Measurements from ENCODE around the gene HOXB5. TPM values are rescaled to one million over a fixed set of nuclear protein-coding genes. Genes with fewer than 3 reads are reported as not detected.
A peak's percentile ranks its signal among the peaks of the same experiment; 100 is the strongest.

Gene HOXB5
- total RNA-seq, 1 experiment from 2014 or later: 0.95 TPM

DNA sequence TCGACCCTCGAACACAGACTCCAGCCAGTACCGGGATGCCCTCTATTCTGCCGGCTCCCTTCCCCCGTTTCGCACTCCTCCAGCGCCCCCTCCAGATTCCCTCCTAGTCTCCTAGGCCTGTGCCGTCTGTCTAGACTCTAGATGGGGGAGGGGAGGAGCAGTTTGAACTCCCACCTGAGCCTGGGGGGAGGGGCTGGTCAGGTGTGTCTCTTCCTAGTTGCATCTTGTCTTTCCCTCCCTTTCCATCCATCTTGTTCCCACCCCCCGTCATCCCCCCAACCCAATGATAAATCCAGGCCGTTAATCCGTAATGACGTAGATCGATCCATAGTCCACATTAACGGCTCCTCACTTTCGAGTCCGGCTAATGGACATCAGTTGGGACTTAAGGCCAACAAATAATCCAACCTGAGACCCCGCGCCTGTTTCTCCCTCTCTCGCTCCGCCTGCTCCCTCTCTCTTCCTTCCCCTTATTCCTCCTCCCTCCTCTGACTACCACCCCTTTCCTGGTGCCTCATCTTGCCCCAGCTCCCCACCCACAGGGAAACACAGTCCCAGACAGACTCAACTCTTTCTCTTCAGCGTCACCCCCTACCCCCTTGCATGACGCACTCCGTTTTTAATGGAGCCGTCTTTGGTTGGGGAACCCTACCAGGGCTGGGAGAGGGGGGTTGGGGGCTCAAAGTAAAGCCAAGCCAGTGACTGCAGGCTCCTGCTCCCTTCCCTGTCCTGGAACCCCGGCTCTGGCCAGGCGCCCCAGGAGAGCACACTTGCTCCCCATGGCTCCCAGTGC, 3.4 kb upstream of the HOXB5 start:
- no peak overlapping the region for H2AFZ ChIP-seq (ENCODE audit: low read length)
- H3K27ac ChIP-seq (ENCODE audit: low read length): no peak overlapping the region
- no peaks in the 10 kb centered on the region for H3F3A ChIP-seq (ENCODE audit: low read length, unreplicated experiment)
- H3K9ac ChIP-seq (ENCODE audit: low read length): peak overlapping the region; percentile 57
- H3K27me3 ChIP-seq (ENCODE audit: low read length): no peaks in the 10 kb centered on the region
- H3K4me3 ChIP-seq (ENCODE audit: low read length): peak overlapping the region; percentile 75
- H4K20me1 ChIP-seq (ENCODE audit: low read length): peaks cover 29% of the 10 kb centered on the region
- no peaks in the 10 kb centered on the region for H3K36me3 ChIP-seq (ENCODE audit: low read depth, low read length)
- no peak for ATAC-seq
- DNase-seq: no peak
- H3K9me3 ChIP-seq (ENCODE audit: low read length): no peaks in the 10 kb centered on the region
- POLR2A ChIA-PET (ENCODE audit: unreplicated experiment): no interaction called here
- H3K9me2 ChIP-seq (replicated peaks; ENCODE audit: low read length): no peaks in the 10 kb centered on the region
- peak overlapping the region; percentile 92 for H3K4me2 ChIP-seq (ENCODE audit: low read length)
- TF ChIP-seq EZH2 (IDR thresholded peaks at IDR 0.05; ENCODE audit: low read length, unreplicated experiment) (no peak), EZH2phosphoT487 (IDR thresholded peaks at IDR 0.05; ENCODE audit: borderline replicate concordance, low read length) (no peak)
- TF ChIP-seq, protein P1, sequence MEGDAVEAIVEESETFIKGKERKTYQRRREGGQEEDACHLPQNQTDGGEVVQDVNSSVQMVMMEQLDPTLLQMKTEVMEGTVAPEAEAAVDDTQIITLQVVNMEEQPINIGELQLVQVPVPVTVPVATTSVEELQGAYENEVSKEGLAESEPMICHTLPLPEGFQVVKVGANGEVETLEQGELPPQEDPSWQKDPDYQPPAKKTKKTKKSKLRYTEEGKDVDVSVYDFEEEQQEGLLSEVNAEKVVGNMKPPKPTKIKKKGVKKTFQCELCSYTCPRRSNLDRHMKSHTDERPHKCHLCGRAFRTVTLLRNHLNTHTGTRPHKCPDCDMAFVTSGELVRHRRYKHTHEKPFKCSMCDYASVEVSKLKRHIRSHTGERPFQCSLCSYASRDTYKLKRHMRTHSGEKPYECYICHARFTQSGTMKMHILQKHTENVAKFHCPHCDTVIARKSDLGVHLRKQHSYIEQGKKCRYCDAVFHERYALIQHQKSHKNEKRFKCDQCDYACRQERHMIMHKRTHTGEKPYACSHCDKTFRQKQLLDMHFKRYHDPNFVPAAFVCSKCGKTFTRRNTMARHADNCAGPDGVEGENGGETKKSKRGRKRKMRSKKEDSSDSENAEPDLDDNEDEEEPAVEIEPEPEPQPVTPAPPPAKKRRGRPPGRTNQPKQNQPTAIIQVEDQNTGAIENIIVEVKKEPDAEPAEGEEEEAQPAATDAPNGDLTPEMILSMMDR (conservative IDR thresholded peaks at IDR 0.05; ENCODE audit: low read depth, low read length): no peak
- CTCF ChIA-PET: no interaction called here
- no TSS peak for BruUV-seq (replicated peaks)
- peaks cover 54% of the 10 kb centered on the region for H3K79me2 ChIP-seq (ENCODE audit: low read length)
- intact Hi-C loops (cut with micrococcal nuclease): no loop called here
- H3K4me1 ChIP-seq (ENCODE audit: insufficient read depth, low read length): peaks cover 27% of the 10 kb centered on the region

DNA sequence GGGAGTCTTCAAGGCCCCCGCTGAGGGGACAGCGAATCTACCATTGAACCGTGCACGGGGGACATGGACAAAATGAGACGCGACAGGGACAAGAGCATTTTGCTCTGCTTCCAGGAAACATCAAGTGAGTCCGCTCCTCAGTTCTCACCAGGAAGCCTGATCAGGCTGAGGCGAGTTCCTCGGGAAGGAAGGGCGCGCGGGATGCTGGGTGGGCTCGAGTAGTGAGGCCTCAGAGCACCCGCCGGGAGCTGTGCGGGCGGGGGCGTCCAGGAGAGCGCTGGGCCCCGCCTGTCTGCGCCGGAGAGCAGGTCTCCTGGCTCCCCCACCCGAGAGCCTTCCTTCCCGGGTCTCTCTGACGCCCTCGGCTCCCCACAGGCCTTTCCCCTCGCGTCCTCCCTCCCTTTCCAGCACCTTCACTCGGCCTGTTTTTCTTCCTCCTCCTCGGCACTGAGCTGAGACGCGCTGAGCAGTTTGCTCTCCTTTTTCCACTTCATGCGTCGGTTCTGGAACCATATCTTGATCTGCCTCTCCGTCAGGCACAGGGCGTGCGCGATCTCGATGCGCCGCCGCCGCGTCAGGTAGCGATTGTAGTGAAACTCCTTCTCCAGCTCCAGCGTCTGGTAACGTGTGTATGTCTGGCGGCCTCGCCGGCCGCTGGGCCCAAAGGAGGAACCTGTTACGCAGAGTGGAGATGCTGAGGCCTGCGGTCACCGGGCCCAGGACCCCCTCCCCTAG, 2.6 kb upstream of the HOXB5 start:
- Histone ChIP-seq H3K4me3 (ENCODE audit: low read length) (no peak overlapping the region), H3K9me2 (replicated peaks; ENCODE audit: low read length) (no peaks in the 10 kb centered on the region), H4K20me1 (ENCODE audit: low read length) (peaks cover 21% of the 10 kb centered on the region), H2AFZ (ENCODE audit: low read length) (no peak overlapping the region), H3K9me3 (ENCODE audit: low read length) (no peaks in the 10 kb centered on the region), H3K4me1 (ENCODE audit: insufficient read depth, low read length) (peaks cover 20% of the 10 kb centered on the region), H3K27ac (ENCODE audit: low read length) (no peak overlapping the region), H3K9ac (ENCODE audit: low read length) (no peak overlapping the region), H3K36me3 (ENCODE audit: low read depth, low read length) (no peaks in the 10 kb centered on the region), H3F3A (ENCODE audit: low read length, unreplicated experiment) (no peaks in the 10 kb centered on the region), H3K79me2 (ENCODE audit: low read length) (peaks cover 46% of the 10 kb centered on the region), H3K4me2 (ENCODE audit: low read length) (no peak overlapping the region), H3K27me3 (ENCODE audit: low read length) (no peaks in the 10 kb centered on the region)
- ATAC-seq (no peak), DNase-seq (no peak)
- no TSS peak for BruUV-seq (replicated peaks)
- CTCF ChIA-PET: no interaction called here
- POLR2A ChIA-PET (ENCODE audit: unreplicated experiment): no interaction called here
- TF ChIP-seq, protein P1 (conservative IDR thresholded peaks at IDR 0.05; ENCODE audit: low read depth, low read length): no peak
- TF ChIP-seq EZH2phosphoT487 (IDR thresholded peaks at IDR 0.05; ENCODE audit: borderline replicate concordance, low read length) (no peak), EZH2 (IDR thresholded peaks at IDR 0.05; ENCODE audit: low read length, unreplicated experiment) (no peak)
- intact Hi-C loops (cut with micrococcal nuclease): loop anchor here (2.0 kb wide), 1 partner anchor 245 kb away; no protein-coding TSS in a partner anchor

Data from PC-3 (cell line).